Measurements from ENCODE around the gene TBL3. TPM values are rescaled to one million over a fixed set of nuclear protein-coding genes. Genes with fewer than 3 reads are reported as not detected.

Gene TBL3
- total and polyA plus RNA-seq, 4 donors, result 12.5 to 24.3 (median 14.2) TPM

DNA sequence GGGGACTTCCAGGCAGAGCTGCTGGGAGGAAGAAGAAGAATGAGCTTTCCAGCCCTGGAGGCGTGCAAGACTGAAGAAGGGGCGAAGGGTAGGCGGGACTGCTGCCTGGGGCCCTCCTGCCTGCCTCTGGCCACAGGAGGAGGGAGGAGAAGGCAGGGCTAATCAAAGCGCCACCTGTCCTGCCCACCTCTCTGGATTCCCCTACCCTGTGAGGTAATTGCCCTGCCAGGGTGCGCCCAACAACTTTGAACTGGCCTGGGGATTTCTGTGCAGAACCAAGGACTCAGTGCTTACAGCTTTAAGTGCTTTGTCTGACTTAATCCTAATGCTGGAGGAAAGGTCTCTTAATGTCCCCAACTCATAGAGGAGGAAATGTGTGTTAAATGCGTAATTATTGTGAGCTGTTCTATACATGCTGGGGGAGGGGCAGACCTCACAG, 9.6 kb downstream of the TBL3 start, which contains the start of gene NOXO1:
NOXO1 (minus strand) TSS at position 72 of the 439 bp plus-strand sequence. CDS start 290 bp downstream, outside the sequence.
- H3K27me3 ChIP-seq (ENCODE audit: control insufficient read depth in 4 of 4, insufficient read depth in 4 of 4, low read length in 3 of 4), result no peaks in the 10 kb centered on the region

DNA sequence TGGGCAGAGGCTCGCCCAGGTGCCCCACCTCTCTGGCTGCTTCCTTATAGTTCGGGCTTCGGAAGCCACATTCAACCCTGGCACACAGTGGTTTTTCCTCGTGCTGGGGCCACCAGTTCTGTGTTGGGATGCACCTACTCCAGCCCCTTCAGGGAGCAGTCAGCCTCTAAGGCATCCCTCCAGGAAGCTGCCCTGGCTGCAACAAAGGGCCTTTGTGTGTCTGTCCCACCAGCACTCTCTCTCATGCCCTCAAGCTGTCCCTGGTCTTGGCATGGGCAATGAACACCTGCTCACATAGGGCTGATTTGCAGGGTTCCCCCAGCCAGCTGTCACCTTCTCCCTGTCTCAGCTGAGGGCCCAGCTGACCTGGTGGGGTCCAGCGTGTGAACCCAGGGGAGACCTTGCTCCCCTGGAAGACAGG, 10.2 kb downstream of the TBL3 start:
- Histone ChIP-seq H3K27ac (ENCODE audit: low read depth in 1 of 2, low read length in 2 of 2) (no peak overlapping the region), H3K4me3 (ENCODE audit: low read depth in 1 of 3, low read length in 3 of 3) (no peak overlapping the region), H3K4me1 (ENCODE audit: control insufficient read depth in 4 of 4, insufficient read depth in 4 of 4, low read length in 3 of 4) (peaks cover 5 to 31% (median 17%) of the 10 kb centered on the region in 4 donors), H3K9me3 (ENCODE audit: control insufficient read depth in 4 of 4, low read length in 3 of 4) (no peaks in the 10 kb centered on the region), H3K9ac (ENCODE audit: low read depth in 1 of 2, low read length in 2 of 2) (no peak overlapping the region), H3K27me3 (ENCODE audit: control insufficient read depth in 4 of 4, insufficient read depth in 4 of 4, low read length in 3 of 4) (no peaks in the 10 kb centered on the region), H3K36me3 (ENCODE audit: control insufficient read depth in 4 of 4, insufficient read depth in 3 of 4, low read depth in 1 of 4, low read length in 3 of 4) (peaks cover 0 to 30% (median 3%) of the 10 kb centered on the region in 4 donors)
- TF ChIP-seq RXRA (IDR thresholded peaks at IDR 0.05) (no peak), NR2F2 (IDR thresholded peaks at IDR 0.05) (no peak), RAD21 (IDR thresholded peaks at IDR 0.05) (no peak), FOXA1 (IDR thresholded peaks at IDR 0.05) (no peak), YY1 (IDR thresholded peaks at IDR 0.05) (no peak), EGR1 (IDR thresholded peaks at IDR 0.05; ENCODE audit: low read depth in 2 of 2) (no peak), SP1 (IDR thresholded peaks at IDR 0.05) (no peak), JUND (IDR thresholded peaks at IDR 0.05) (no peak), REST (IDR thresholded peaks at IDR 0.05) (no peak)
- TF ChIP-seq, protein P1, sequence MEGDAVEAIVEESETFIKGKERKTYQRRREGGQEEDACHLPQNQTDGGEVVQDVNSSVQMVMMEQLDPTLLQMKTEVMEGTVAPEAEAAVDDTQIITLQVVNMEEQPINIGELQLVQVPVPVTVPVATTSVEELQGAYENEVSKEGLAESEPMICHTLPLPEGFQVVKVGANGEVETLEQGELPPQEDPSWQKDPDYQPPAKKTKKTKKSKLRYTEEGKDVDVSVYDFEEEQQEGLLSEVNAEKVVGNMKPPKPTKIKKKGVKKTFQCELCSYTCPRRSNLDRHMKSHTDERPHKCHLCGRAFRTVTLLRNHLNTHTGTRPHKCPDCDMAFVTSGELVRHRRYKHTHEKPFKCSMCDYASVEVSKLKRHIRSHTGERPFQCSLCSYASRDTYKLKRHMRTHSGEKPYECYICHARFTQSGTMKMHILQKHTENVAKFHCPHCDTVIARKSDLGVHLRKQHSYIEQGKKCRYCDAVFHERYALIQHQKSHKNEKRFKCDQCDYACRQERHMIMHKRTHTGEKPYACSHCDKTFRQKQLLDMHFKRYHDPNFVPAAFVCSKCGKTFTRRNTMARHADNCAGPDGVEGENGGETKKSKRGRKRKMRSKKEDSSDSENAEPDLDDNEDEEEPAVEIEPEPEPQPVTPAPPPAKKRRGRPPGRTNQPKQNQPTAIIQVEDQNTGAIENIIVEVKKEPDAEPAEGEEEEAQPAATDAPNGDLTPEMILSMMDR (IDR thresholded peaks at IDR 0.05; ENCODE audit: low read depth, low read length, missing input control), result no peak
- TF ChIP-seq, protein P2, sequence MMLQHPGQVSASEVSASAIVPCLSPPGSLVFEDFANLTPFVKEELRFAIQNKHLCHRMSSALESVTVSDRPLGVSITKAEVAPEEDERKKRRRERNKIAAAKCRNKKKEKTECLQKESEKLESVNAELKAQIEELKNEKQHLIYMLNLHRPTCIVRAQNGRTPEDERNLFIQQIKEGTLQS (IDR thresholded peaks at IDR 0.05), result no peak
- no peak for DNase-seq (ENCODE audit: low spot score)
- 62% methylated on average over 5 of the region's 5 CpGs for WGBS

More for the DNA sequence above, 9.6 kb downstream of the TBL3 start, which contains the start of gene NOXO1:
- no peak for TF ChIP-seq RXRA (IDR thresholded peaks at IDR 0.05)
- no peak for TF ChIP-seq EGR1 (IDR thresholded peaks at IDR 0.05; ENCODE audit: low read depth in 2 of 2)
- TF ChIP-seq YY1 (IDR thresholded peaks at IDR 0.05), result no peak
- TF ChIP-seq, protein P1 (IDR thresholded peaks at IDR 0.05; ENCODE audit: low read depth, low read length, missing input control), result no peak
- TF ChIP-seq JUND (IDR thresholded peaks at IDR 0.05), result no peak
- no peak within 1 kb of the TSS for H3K9ac ChIP-seq (ENCODE audit: low read depth in 1 of 2, low read length in 2 of 2)
- H3K36me3 ChIP-seq (ENCODE audit: control insufficient read depth in 4 of 4, insufficient read depth in 3 of 4, low read depth in 1 of 4, low read length in 3 of 4), result peaks cover 4 to 30% (median 6%) of the 10 kb centered on the region in 4 donors
- no peak within 1 kb of the TSS for H3K4me3 ChIP-seq (ENCODE audit: low read depth in 1 of 3, low read length in 3 of 3)
- peaks cover 5 to 31% (median 17%) of the 10 kb centered on the region in 4 donors for H3K4me1 ChIP-seq (ENCODE audit: control insufficient read depth in 4 of 4, insufficient read depth in 4 of 4, low read length in 3 of 4)
- WGBS, result 61% methylated on average over 6 of the region's 6 CpGs
- H3K27ac ChIP-seq (ENCODE audit: low read depth in 1 of 2, low read length in 2 of 2), result no peak within 1 kb of the TSS
- DNase-seq (ENCODE audit: low spot score), result no peak
- H3K9me3 ChIP-seq (ENCODE audit: control insufficient read depth in 4 of 4, low read length in 3 of 4), result no peaks in the 10 kb centered on the region
